Activated naive CD4-positive, alpha-beta T cell treated with anti-CD3 and anti-CD28 coated beads, Interleukin-2, amount 10 ng/mL, durations not matched to agents 7 days and 5 days (primary cell): ENCODE data around the gene PTPRH.
"Not testable (repeated sequence)": the region's sequence is repeated elsewhere in the genome, so short reads cannot be mapped to it uniquely, and the experiment has no call there.

ENCODE experiments used
- CTCF ChIA-PET: fragments of 350-600 bp; sonication (Branson Sonifier 250); formaldehyde crosslinking; loops from one replicate; lab custom pipeline; 2021; ENCODE audit warnings: antibody characterized with exemption; lab: Charles Lee
- DNase-seq: peaks from one replicate; pipeline ENCODE4 v3.0.0-alpha.2; 2020
- H3K27ac Mint-ChIP-seq: one replicate; pipeline ENCODE4 v1.8.0; 2021; ENCODE audit warnings: mild to moderate bottlenecking, moderate library complexity, mixed read lengths
- H3K27me3 Mint-ChIP-seq: one replicate; pipeline ENCODE4 v1.8.0; 2021; ENCODE audit warnings: mild to moderate bottlenecking, mixed read lengths
- H3K36me3 Mint-ChIP-seq: one replicate; pipeline ENCODE4 v1.8.0; 2021; ENCODE audit warnings: mixed read lengths
- H3K4me1 Mint-ChIP-seq: one replicate; pipeline ENCODE4 v1.8.0; 2021; ENCODE audit warnings: mixed read lengths
- H3K4me3 Mint-ChIP-seq: one replicate; pipeline ENCODE4 v1.8.0; 2021; ENCODE audit warnings: mild to moderate bottlenecking, moderate library complexity, mixed read lengths
- H3K9me3 Mint-ChIP-seq: one replicate; pipeline ENCODE4 v1.8.0; 2021; ENCODE audit warnings: mixed read lengths

Gene PTPRH

GRCh38 chr19:55224679-55225414, 15.5 kb upstream of the PTPRH start:
- H3K4me3 Mint-ChIP-seq, DNase-seq, H3K27ac Mint-ChIP-seq, H3K4me1 Mint-ChIP-seq, H3K9me3 Mint-ChIP-seq, H3K27me3 Mint-ChIP-seq: not testable (repeated sequence)
- peaks cover 36% of the 10 kb centered on the region for H3K36me3 Mint-ChIP-seq
- CTCF ChIA-PET: interaction anchor here (0.6 kb wide), 1 partner anchor 84 kb away, joined by 3 read pairs; no protein-coding TSS in a partner anchor

DNA sequence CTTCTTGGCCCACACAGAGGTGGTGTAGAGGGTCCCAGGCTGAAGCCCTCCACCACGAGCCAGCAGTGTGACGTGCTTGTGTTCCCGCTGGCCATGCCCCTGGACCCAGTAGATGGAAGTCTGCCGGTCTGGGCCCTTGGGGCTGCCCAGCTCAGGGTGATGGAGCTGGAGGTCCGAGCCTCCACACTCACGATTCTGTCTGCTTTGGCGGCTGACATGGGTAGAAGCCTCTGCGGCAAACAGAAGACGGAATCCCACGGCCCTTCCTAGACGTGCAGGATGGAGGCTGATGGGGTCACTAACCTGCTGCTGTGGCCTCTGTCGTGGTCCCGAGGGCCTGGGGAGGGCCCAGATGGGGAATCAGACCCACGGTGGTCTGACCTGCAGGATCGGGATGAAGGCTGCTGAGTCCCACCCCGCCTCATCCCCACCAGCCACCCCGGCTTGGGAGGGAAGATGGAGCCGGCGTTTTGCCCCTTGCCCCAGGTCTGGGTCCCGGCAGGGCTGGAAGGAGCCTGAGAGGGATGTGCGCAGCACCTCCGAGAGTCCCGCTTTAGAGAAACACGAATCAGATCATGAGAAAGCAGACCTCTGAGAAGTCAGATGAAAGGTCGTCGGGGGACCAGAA, 14.9 kb upstream of the PTPRH start:
- H3K9me3 Mint-ChIP-seq: peaks cover 5% of the 10 kb centered on the region
- H3K27ac Mint-ChIP-seq: no peak overlapping the region
- H3K36me3 Mint-ChIP-seq: peaks cover 35% of the 10 kb centered on the region
- no peaks in the 10 kb centered on the region for H3K27me3 Mint-ChIP-seq
- no peak overlapping the region for H3K4me3 Mint-ChIP-seq
- CTCF ChIA-PET: interaction anchor here (0.6 kb wide), 1 partner anchor 83 kb away, joined by 3 read pairs; no protein-coding TSS in a partner anchor
- H3K4me1 Mint-ChIP-seq: no peaks in the 10 kb centered on the region
- no peak for DNase-seq

- Mint-ChIP-seq H3K9me3 (peaks cover 5% of the 10 kb centered on the region), H3K27me3 (no peaks in the 10 kb centered on the region), H3K36me3 (peaks cover 31% of the 10 kb centered on the region), H3K4me1 (no peaks in the 10 kb centered on the region), H3K4me3 (no peak overlapping the region), H3K27ac (peak overlapping the region; percentile 58)
- CTCF ChIA-PET: no interaction called here
- no peak for DNase-seq
Observed at GRCh38 chr19:55223291-55224037, 14.2 kb upstream of the PTPRH start.

DNA sequence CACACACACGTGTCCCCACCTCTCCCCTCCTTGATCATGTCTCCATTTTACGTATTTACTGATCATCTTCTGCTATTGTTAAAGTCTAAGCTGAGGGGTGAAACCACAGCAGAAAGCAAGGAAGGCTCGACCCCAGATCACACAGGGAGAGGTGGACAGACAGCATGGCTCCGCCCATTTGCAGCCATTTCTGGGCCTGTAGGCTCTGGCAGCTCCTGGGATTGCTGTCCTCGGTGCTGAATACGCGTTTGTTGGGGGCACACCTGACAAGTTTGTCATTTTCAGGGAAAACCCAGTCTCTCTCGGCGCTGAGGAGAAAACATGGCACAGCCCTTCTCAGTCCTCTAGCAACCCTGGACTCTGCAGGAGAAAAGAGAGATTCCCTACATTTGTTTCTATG, 11.2 kb upstream of the PTPRH start:
- H3K36me3 Mint-ChIP-seq: peaks cover 16% of the 10 kb centered on the region
- H3K27me3 Mint-ChIP-seq: peaks cover 22% of the 10 kb centered on the region
- peaks cover 5% of the 10 kb centered on the region for H3K9me3 Mint-ChIP-seq
- DNase-seq: no peak
- H3K4me3 Mint-ChIP-seq: no peak overlapping the region
- H3K27ac Mint-ChIP-seq: no peak overlapping the region
- H3K4me1 Mint-ChIP-seq: peaks cover 14% of the 10 kb centered on the region
- CTCF ChIA-PET: no interaction called here

GRCh38 chr19:55216461-55217198, 7.3 kb upstream of the PTPRH start:
- peaks cover 15% of the 10 kb centered on the region for H3K9me3 Mint-ChIP-seq
- peaks cover 45% of the 10 kb centered on the region for H3K27me3 Mint-ChIP-seq
- CTCF ChIA-PET: interaction anchor here (1.1 kb wide), 1 partner anchor 76 kb away, joined by 3 read pairs; no protein-coding TSS in a partner anchor
- DNase-seq: peak; percentile 76
- peak overlapping the region; percentile 21 for H3K4me3 Mint-ChIP-seq
- H3K27ac Mint-ChIP-seq: peak overlapping the region; percentile 69
- H3K4me1 Mint-ChIP-seq: peaks cover 14% of the 10 kb centered on the region
- H3K36me3 Mint-ChIP-seq: peaks cover 11% of the 10 kb centered on the region

- Mint-ChIP-seq H3K9me3 (peaks cover 10% of the 10 kb centered on the region), H3K4me1 (peaks cover 14% of the 10 kb centered on the region), H3K27me3 (peaks cover 61% of the 10 kb centered on the region), H3K36me3 (no peaks in the 10 kb centered on the region), H3K27ac (no peak overlapping the region), H3K4me3 (no peak overlapping the region)
- CTCF ChIA-PET: interaction anchor here (0.8 kb wide), 1 partner anchor 10 kb away, joined by 3 read pairs; no protein-coding TSS in a partner anchor
- DNase-seq: no peak
Observed at GRCh38 chr19:55213547-55213946, 4.2 kb upstream of the PTPRH start.

- Mint-ChIP-seq H3K27me3 (peaks cover 57% of the 10 kb centered on the region), H3K4me1 (peaks cover 11% of the 10 kb centered on the region), H3K4me3 (no peak overlapping the region), H3K9me3 (peaks cover 10% of the 10 kb centered on the region), H3K27ac (no peak overlapping the region), H3K36me3 (no peaks in the 10 kb centered on the region)
- CTCF ChIA-PET: interaction anchor here (0.8 kb wide), 1 partner anchor 9 kb away, joined by 3 read pairs; no protein-coding TSS in a partner anchor
- peak; percentile 71 for DNase-seq
Observed at GRCh38 chr19:55212447-55212846, 3.1 kb upstream of the PTPRH start.

DNA sequence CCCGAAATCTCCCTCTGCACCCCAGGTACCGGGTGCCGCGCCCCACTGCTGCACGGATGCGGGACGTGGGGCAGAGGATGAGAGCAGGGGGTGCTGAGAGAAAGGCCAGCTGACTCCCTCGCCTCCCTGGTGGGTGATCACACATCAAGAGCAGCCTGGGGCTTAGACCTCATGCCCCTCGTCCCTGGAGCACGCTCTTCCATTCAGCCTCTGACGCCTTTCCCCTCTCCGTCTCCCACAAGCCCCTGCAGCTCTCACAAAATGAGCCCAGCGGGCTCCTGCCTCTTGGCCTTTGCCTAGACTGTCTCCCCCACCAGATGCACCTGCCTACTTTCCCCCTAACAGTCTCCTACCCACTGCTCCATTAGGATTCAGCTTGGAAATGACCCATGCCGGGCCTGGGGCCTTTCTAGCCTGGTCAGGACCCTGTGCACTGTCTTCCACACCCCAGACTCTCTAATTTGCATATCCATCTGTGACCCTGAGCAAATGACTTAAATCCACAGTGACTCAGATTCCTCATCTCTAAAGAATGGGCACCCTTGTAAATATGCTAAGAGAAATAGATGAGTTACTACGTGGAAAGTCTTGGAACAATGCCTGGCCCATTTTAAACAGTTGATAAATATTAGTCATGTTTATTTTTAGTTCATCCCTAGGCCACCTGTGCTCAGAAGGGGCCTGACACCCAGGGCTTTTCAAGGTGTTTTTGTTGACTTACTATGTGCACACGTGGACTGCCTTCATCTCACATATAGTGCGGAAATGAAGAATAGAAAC, 582 bp upstream of the PTPRH start:
- CTCF ChIA-PET: no interaction called here
- DNase-seq: no peak
- Mint-ChIP-seq H3K27ac (no peak overlapping the region), H3K4me3 (no peak overlapping the region), H3K9me3 (peaks cover 10% of the 10 kb centered on the region), H3K27me3 (peaks cover 56% of the 10 kb centered on the region), H3K4me1 (peaks cover 3% of the 10 kb centered on the region), H3K36me3 (no peaks in the 10 kb centered on the region)

GRCh38 chr19:55206664-55207500, 2.4 kb downstream of the PTPRH start:
- no peaks in the 10 kb centered on the region for H3K36me3 Mint-ChIP-seq
- H3K4me3 Mint-ChIP-seq: no peak overlapping the region
- peak; percentile 52 for DNase-seq
- H3K27ac Mint-ChIP-seq: peak overlapping the region; percentile 20
- CTCF ChIA-PET: interaction anchor here (0.7 kb wide), 1 partner anchor 177 kb away, joined by 3 read pairs; no protein-coding TSS in a partner anchor
- H3K9me3 Mint-ChIP-seq: no peaks in the 10 kb centered on the region
- H3K27me3 Mint-ChIP-seq: peaks cover 61% of the 10 kb centered on the region
- H3K4me1 Mint-ChIP-seq: peaks cover 3% of the 10 kb centered on the region

DNA sequence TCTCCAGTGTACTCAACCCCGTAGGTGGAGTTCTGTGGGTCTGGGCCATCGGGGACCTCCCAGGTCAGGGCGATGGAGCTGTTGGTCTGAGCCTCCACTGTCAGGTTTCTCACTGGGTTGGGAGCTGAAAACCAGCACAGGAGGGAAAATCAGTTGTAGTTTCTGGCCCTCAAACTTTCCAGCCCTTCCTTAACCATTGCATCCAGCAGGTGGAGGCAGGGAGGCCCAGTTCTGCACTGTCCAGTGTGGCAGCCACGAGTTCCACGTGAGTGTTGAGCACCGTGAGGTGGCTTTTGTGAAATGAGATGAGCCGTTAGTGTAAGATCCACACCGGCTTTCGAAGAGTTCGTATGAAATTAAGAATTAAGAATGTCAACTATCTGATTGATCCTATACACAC, 7.1 kb downstream of the PTPRH start:
- H3K4me3 Mint-ChIP-seq, DNase-seq, H3K9me3 Mint-ChIP-seq, H3K4me1 Mint-ChIP-seq, H3K36me3 Mint-ChIP-seq, H3K27ac Mint-ChIP-seq, CTCF ChIA-PET: not testable (repeated sequence)
- H3K27me3 Mint-ChIP-seq: peaks cover 69% of the 10 kb centered on the region

GRCh38 chr19:55199620-55200204, 9.6 kb downstream of the PTPRH start:
- H3K27me3 Mint-ChIP-seq: peaks cover 47% of the 10 kb centered on the region
- no peak overlapping the region for H3K27ac Mint-ChIP-seq
- no peaks in the 10 kb centered on the region for H3K4me1 Mint-ChIP-seq
- CTCF ChIA-PET: interaction anchor here (1.2 kb wide), 1 partner anchor 218 kb away, joined by 3 read pairs; no protein-coding TSS in a partner anchor
- H3K36me3 Mint-ChIP-seq: no peaks in the 10 kb centered on the region
- DNase-seq: no peak
- no peaks in the 10 kb centered on the region for H3K9me3 Mint-ChIP-seq
- no peak overlapping the region for H3K4me3 Mint-ChIP-seq

- Mint-ChIP-seq H3K27ac (no peak overlapping the region), H3K4me1 (no peaks in the 10 kb centered on the region), H3K4me3 (no peak overlapping the region), H3K36me3 (no peaks in the 10 kb centered on the region), H3K9me3 (no peaks in the 10 kb centered on the region), H3K27me3 (peaks cover 44% of the 10 kb centered on the region)
- CTCF ChIA-PET: interaction anchor here (1.2 kb wide), 1 partner anchor 219 kb away, joined by 3 read pairs; no protein-coding TSS in a partner anchor
- DNase-seq: no peak
Observed at GRCh38 chr19:55198651-55199050, 10.7 kb downstream of the PTPRH start.
